Cardiac muscle cell (in vitro differentiated cells and primary cell): ENCODE data around the gene RIC8B. TPM values are rescaled to one million over a fixed set of nuclear protein-coding genes. Genes with fewer than 3 reads are reported as not detected.

Experiments used
- DNase-seq, 2 donors: peaks; one replicate each; pipeline versions ENCODE4 v3.0.0 to v3.0.0-alpha.2; 2010 to 2017; ENCODE audit warnings: low read depth in 1 of 2, low spot score in 1 of 2
- H3K27ac ChIP-seq: fragments of 200-600 bp; sonication (generic); 2 replicates; pipeline ENCODE4 v1.5.1; 2016
- H3K27me3 ChIP-seq: fragments of 200-600 bp; sonication (generic); 2 replicates; pipeline ENCODE4 v1.6.0; 2016; ENCODE audit warnings: control low read depth
- H3K36me3 ChIP-seq: fragments of 200-600 bp; sonication (generic); 2 replicates; pipeline ENCODE4 v1.5.1; 2016; ENCODE audit warnings: control low read depth
- H3K4me1 ChIP-seq: fragments of 200-600 bp; sonication (generic); 2 replicates; pipeline ENCODE4 v1.8.1; 2017; ENCODE audit warnings: low read depth, mild to moderate bottlenecking, mixed run types
- H3K4me3 ChIP-seq: fragments of 200-600 bp; sonication (generic); 2 replicates; pipeline ENCODE4 v1.5.1; 2016; ENCODE audit warnings: mild to moderate bottlenecking
- H3K9me3 ChIP-seq: fragments of 200-600 bp; sonication (generic); 2 replicates; pipeline ENCODE4 v1.5.1; 2017; ENCODE audit warnings: low read depth, mild to moderate bottlenecking, control low read depth
- polyA plus RNA-seq: library from polyadenylated mRNA; unstranded; fragments of >200 nt; fragmentation: Nextera tagmentation; extraction: Ambion mirVana; gene quantifications from 2 replicates; pipeline ENCODE4 v1.2.1, GENCODE V29; 2016
- total RNA-seq: library from RNA; depleted of rRNA; stranded (reverse); fragments of >200 nt; gene quantifications from 2 replicates; pipeline ENCODE4 v1.2.3, GENCODE V29; 2016
- TF ChIP-seq, protein P1 (sequence below): IDR thresholded peaks from 2 replicates; pipeline ENCODE4 v1.5.1; 2012; ENCODE audit warnings: low read depth, mild to moderate bottlenecking, low read length

The RIC8B gene
- total and polyA plus RNA-seq, 2 experiments from 2014 or later: 15.7 to 16.6 TPM

DNA sequence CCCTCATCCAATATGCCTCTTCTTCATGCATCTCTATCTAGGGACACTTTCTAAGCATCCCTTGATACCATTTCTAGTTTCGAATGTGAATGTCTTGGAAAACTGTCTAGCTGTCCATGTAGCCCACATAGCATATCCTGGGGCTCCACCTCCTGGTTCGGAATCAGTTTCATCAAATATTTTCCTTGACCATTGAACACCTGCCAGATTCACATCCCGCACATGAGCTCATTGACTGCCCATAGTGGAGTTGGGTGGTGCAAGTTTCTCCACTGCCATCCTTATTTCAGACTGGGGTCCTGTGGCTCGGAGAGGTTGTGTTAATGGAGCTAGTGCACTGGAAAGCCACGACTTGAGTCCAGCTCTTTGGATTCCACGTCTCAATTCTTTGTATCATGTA, 122.6 kb downstream of the RIC8B start:
- H3K27ac ChIP-seq: no peak overlapping the region
- peak in 1 of 2 donors; percentile 11 for DNase-seq
- H3K4me3 ChIP-seq: no peak overlapping the region
- H3K27me3 ChIP-seq: peaks cover 4% of the 10 kb centered on the region
- no peaks in the 10 kb centered on the region for H3K36me3 ChIP-seq
- peaks cover 4% of the 10 kb centered on the region for H3K4me1 ChIP-seq
- TF ChIP-seq, protein P1, sequence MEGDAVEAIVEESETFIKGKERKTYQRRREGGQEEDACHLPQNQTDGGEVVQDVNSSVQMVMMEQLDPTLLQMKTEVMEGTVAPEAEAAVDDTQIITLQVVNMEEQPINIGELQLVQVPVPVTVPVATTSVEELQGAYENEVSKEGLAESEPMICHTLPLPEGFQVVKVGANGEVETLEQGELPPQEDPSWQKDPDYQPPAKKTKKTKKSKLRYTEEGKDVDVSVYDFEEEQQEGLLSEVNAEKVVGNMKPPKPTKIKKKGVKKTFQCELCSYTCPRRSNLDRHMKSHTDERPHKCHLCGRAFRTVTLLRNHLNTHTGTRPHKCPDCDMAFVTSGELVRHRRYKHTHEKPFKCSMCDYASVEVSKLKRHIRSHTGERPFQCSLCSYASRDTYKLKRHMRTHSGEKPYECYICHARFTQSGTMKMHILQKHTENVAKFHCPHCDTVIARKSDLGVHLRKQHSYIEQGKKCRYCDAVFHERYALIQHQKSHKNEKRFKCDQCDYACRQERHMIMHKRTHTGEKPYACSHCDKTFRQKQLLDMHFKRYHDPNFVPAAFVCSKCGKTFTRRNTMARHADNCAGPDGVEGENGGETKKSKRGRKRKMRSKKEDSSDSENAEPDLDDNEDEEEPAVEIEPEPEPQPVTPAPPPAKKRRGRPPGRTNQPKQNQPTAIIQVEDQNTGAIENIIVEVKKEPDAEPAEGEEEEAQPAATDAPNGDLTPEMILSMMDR: no peak
- H3K9me3 ChIP-seq: no peaks in the 10 kb centered on the region

DNA sequence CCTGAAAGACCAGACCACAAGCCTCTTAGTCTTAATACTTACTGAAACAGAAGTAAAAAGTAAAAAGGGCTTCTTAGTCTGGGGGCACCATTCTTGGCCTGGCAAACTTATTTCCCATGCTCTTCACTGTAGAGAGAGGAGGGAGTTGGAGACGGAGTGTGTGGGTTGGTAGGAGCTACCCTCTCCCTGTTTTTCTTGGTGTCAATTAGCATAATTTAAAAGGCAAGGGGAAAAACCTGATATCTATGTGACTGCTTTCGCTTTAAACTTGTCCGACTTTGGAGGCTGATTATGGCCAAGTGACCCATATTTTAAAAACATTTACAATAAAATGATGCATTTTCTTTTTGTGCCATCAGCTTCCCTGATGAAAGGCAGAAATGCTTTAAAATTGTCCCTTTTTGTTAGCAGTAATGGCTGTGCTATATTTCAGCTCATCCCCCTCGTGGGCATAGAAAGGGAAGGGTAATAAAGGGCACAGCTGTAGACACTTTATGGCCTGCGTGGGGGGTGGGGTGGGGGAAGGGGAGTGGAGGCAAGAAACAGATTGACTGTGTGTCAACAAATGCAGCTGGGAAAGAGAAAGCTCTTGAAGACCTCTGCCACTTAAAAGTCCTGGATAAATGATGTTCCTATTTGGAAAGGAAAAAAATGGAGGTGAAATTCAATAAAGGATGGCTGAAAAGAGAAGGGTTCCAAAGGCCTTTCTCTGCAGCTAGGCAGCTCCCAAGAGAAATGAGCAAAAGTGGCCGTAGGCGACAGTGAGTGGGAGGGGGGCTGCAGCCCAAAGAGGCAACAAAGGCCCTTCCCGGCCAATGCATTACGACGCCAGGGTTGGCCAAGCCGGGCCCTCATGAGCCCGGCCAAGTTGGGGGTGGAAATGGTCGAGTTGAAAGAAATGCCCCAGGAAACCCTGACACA, 123.8 kb downstream of the RIC8B start:
- Histone ChIP-seq H3K27ac (no peak overlapping the region), H3K4me3 (no peak overlapping the region), H3K9me3 (no peaks in the 10 kb centered on the region), H3K27me3 (peaks cover 15% of the 10 kb centered on the region), H3K4me1 (peaks cover 4% of the 10 kb centered on the region), H3K36me3 (no peaks in the 10 kb centered on the region)
- DNase-seq: no peak
- TF ChIP-seq, protein P1: no peak

GRCh38 chr12:106900554-106900953, 126.1 kb downstream of the RIC8B start:
- H3K4me1 ChIP-seq: peaks cover 4% of the 10 kb centered on the region
- no peaks in the 10 kb centered on the region for H3K9me3 ChIP-seq
- TF ChIP-seq, protein P1: no peak
- no peak for DNase-seq
- H3K4me3 ChIP-seq: no peak overlapping the region
- no peak overlapping the region for H3K27ac ChIP-seq
- no peaks in the 10 kb centered on the region for H3K36me3 ChIP-seq
- H3K27me3 ChIP-seq: peaks cover 17% of the 10 kb centered on the region

- no peak overlapping the region for H3K4me3 ChIP-seq
- no peak for DNase-seq
- TF ChIP-seq, protein P1: no peak
Measured at GRCh38 chr12:106901276-106901675, 126.8 kb downstream of the RIC8B start.

GRCh38 chr12:106902053-106902452, 127.6 kb downstream of the RIC8B start:
- no peaks in the 10 kb centered on the region for H3K36me3 ChIP-seq
- H3K9me3 ChIP-seq: no peaks in the 10 kb centered on the region
- no peak for DNase-seq
- no peak overlapping the region for H3K27ac ChIP-seq
- peaks cover 4% of the 10 kb centered on the region for H3K4me1 ChIP-seq
- no peak overlapping the region for H3K4me3 ChIP-seq
- H3K27me3 ChIP-seq: peaks cover 17% of the 10 kb centered on the region
- TF ChIP-seq, protein P1: no peak

More at GRCh38 chr12:106901276-106901675, 126.8 kb downstream of the RIC8B start:
- H3K4me1 ChIP-seq: peaks cover 4% of the 10 kb centered on the region
- H3K9me3 ChIP-seq: no peaks in the 10 kb centered on the region
- H3K27ac ChIP-seq: no peak overlapping the region
- H3K36me3 ChIP-seq: no peaks in the 10 kb centered on the region
- H3K27me3 ChIP-seq: peaks cover 17% of the 10 kb centered on the region
